GM23338 (cell line): ENCODE data around the gene RUNX1. TPM values are rescaled to one million over a fixed set of nuclear protein-coding genes. Genes with fewer than 3 reads are reported as not detected.
A peak's percentile ranks its signal among the peaks of the same experiment; 100 is the strongest.

Experiments used
- ATAC-seq: fragments of 200-7000 bp; cut with Tn5 transposase; 3 replicates; pipeline ENCODE4 v1.9.1; 2020
- DNase-seq: peaks from one replicate; pipeline ENCODE4 v3.0.0-alpha.2; 2015; ENCODE audit warnings: low spot score
- H2AFZ ChIP-seq: fragments of 200-600 bp; sonication (generic); 2 replicates; pipeline ENCODE4 v1.8.0; 2016; ENCODE audit warnings: antibody characterized with exemption, mild to moderate bottlenecking, moderate library complexity
- H3F3A ChIP-seq: fragments of 200-600 bp; sonication (generic); replicated peaks from 2 replicates; pipeline ENCODE4 v1.8.0; 2017; ENCODE audit warnings: antibody characterized with exemption, mixed run types, low read depth
- H3K27ac ChIP-seq: fragments of 200-600 bp; sonication (generic); 2 replicates; pipeline ENCODE4 v1.6.1; 2016; ENCODE audit warnings: low read depth
- H3K27me3 ChIP-seq: fragments of 200-600 bp; sonication (generic); 2 replicates; pipeline ENCODE4 v1.8.0; 2016; ENCODE audit warnings: mild to moderate bottlenecking, mixed run types, moderate library complexity; ENCODE audit not compliant: insufficient read depth
- H3K36me3 ChIP-seq: fragments of 200-600 bp; sonication (generic); 2 replicates; pipeline ENCODE4 v1.8.0; 2016; ENCODE audit warnings: mild to moderate bottlenecking; ENCODE audit not compliant: insufficient read depth
- H3K4me1 ChIP-seq: fragments of 200-600 bp; sonication (generic); 2 replicates; pipeline ENCODE4 v1.8.0; 2016; ENCODE audit warnings: mild to moderate bottlenecking, moderate library complexity; ENCODE audit not compliant: insufficient read depth
- H3K4me2 ChIP-seq: fragments of 200-600 bp; sonication (generic); 2 replicates; pipeline ENCODE4 v1.7.1; 2017; ENCODE audit warnings: mixed run types
- H3K4me3 ChIP-seq: fragments of 200-600 bp; sonication (generic); 2 replicates; pipeline ENCODE4 v1.6.1; 2016; ENCODE audit warnings: mixed run types
- H3K79me2 ChIP-seq: fragments of 200-600 bp; sonication (generic); replicated peaks from 2 replicates; pipeline ENCODE4 v1.8.0; 2017; ENCODE audit warnings: mild to moderate bottlenecking; ENCODE audit not compliant: insufficient read depth
- H3K9me2 ChIP-seq: fragments of 200-600 bp; sonication (generic); 2 replicates; pipeline ENCODE4 v1.8.0; 2017; ENCODE audit not compliant: insufficient read depth
- H4K20me1 ChIP-seq: fragments of 200-600 bp; sonication (generic); replicated peaks from 2 replicates; pipeline ENCODE4 v1.8.0; 2017; ENCODE audit warnings: mild to moderate bottlenecking; ENCODE audit not compliant: insufficient read depth
- H3K27ac Mint-ChIP-seq: 2 replicates; pipeline ENCODE4 v1.8.0; 2020; ENCODE audit warnings: inconsistent platforms, mild to moderate bottlenecking, moderate library complexity, mixed read lengths
- H3K27me3 Mint-ChIP-seq: 3 replicates; pipeline ENCODE4 v1.8.0; 2022; ENCODE audit warnings: low read depth, mild to moderate bottlenecking, moderate library complexity, mixed read lengths, inconsistent platforms; ENCODE audit not compliant: insufficient read depth, poor library complexity
- H3K36me3 Mint-ChIP-seq: 3 replicates; pipeline ENCODE4 v1.8.0; 2021; ENCODE audit warnings: low read depth, mild to moderate bottlenecking, inconsistent platforms, moderate library complexity, mixed read lengths
- H3K4me1 Mint-ChIP-seq: 3 replicates; pipeline ENCODE4 v1.8.0; 2020; ENCODE audit warnings: mild to moderate bottlenecking, inconsistent platforms, mixed read lengths
- H3K4me3 Mint-ChIP-seq: 3 replicates; pipeline ENCODE4 v1.8.0; 2021; ENCODE audit warnings: moderate library complexity, mild to moderate bottlenecking, inconsistent platforms, mixed read lengths
- H3K9me3 Mint-ChIP-seq: 3 replicates; pipeline ENCODE4 v1.8.0; 2020; ENCODE audit warnings: moderate library complexity, mild to moderate bottlenecking, inconsistent platforms, mixed read lengths
- CREB1 ChIP-seq: fragments of 250-450 bp; sonication (Bioruptor Pico); IDR thresholded peaks from 2 replicates; pipeline ENCODE4 v1.5.0; 2020; ENCODE audit warnings: low read depth, mild to moderate bottlenecking, moderate library complexity
- EZH2 ChIP-seq: fragments of 200-600 bp; sonication (generic); IDR thresholded peaks from one replicate; pipeline ENCODE4 v1.8.0; 2017; ENCODE audit warnings: antibody characterized with exemption, mild to moderate bottlenecking, low read depth; ENCODE audit not compliant: unreplicated experiment
- EZH2phosphoT487 ChIP-seq: fragments of 200-600 bp; sonication (generic); IDR thresholded peaks from one replicate; pipeline ENCODE4 v1.8.1; 2018; ENCODE audit warnings: antibody characterized with exemption; ENCODE audit not compliant: unreplicated experiment
- JUNB ChIP-seq: IDR thresholded peaks from one replicate; pipeline ENCODE4 v1.6.1; 2016; ENCODE audit warnings: antibody characterized with exemption; ENCODE audit not compliant: unreplicated experiment
- NANOG ChIP-seq: IDR thresholded peaks from 2 replicates; pipeline ENCODE4 v1.6.1; 2016; ENCODE audit warnings: antibody characterized with exemption, borderline replicate concordance
- POLR2AphosphoS5 ChIP-seq: IDR thresholded peaks from 2 replicates; pipeline ENCODE4 v1.6.1; 2016; ENCODE audit warnings: antibody characterized with exemption, low read depth
- STAT1 ChIP-seq: IDR thresholded peaks from one replicate; pipeline ENCODE4 v1.6.1; 2016; ENCODE audit warnings: antibody characterized with exemption; ENCODE audit not compliant: unreplicated experiment
- ZNF114 ChIP-seq: fragments of 250-450 bp; sonication (Bioruptor Pico); IDR thresholded peaks from 2 replicates; pipeline ENCODE4 v1.5.0; 2020; ENCODE audit warnings: mild to moderate bottlenecking, moderate library complexity
- ZNF331 ChIP-seq: fragments of 250-450 bp; sonication (Bioruptor Pico); IDR thresholded peaks from 2 replicates; pipeline ENCODE4 v1.5.0; 2020; ENCODE audit warnings: low read depth, mild to moderate bottlenecking, moderate library complexity
- polyA plus RNA-seq: library from polyadenylated mRNA; unstranded; fragments of >200 nt; fragmentation: Nextera tagmentation; extraction: Ambion mirVana; gene quantifications from 2 replicates; pipeline ENCODE4 v1.2.1, GENCODE V29; 2016
- total RNA-seq: library from RNA; depleted of rRNA; stranded (reverse); fragments of >200 nt; shearing (Covaris generic); gene quantifications from 2 replicates; pipeline ENCODE4 v1.2.3, GENCODE V29; 2014
- TF ChIP-seq, protein P1 (sequence below): IDR thresholded peaks from one replicate; pipeline ENCODE4 v1.6.1; 2018; ENCODE audit warnings: antibody characterized with exemption; ENCODE audit not compliant: unreplicated experiment
- TF ChIP-seq, protein P2 (sequence below): IDR thresholded peaks from 2 replicates; pipeline ENCODE4 v1.6.1; 2016; ENCODE audit warnings: antibody characterized with exemption

Gene RUNX1
- total and polyA plus RNA-seq, 2 experiments from 2014 or later = 0.29 to 1.1 TPM

DNA sequence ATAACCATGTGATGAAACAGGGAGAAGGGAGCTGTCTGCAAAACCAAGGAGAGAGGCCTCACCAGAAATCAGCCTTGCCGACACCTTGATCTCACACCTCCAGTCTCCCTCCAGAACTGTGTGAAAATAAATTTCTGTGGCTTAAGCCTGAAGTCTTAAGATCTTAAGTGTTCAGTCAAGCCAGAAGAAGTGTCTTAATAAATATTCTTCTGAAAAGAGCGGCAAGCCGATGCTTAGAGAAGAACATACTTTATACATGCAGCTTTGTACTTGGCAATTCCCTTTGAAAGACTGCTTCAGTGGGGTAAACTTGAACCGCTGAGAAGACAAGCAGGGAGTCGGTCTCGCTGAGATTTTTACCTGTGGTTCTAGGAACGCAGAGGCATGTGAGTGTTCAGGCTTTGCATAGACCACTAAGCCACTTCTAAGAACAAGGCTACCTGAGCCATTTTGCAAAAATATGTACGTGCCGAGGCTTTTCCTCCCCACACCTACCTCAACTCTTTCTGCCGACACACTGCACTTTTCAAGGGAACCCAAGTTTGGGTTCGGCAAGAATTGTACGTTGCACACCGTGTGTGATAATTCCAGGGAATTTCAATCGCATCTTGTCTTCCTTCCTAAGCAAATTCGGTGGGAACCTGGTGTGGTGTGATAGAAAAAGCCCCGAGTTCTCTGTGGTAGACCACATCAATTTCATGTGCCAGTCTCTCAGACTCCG is 3.4 kb downstream of the RUNX1 start:
- Mint-ChIP-seq H3K4me3 (no peak overlapping the region), H3K4me1 (peaks cover 32% of the 10 kb centered on the region), H3K27ac (no peak overlapping the region), H3K27me3 (peaks cover 6% of the 10 kb centered on the region), H3K36me3 (no peaks in the 10 kb centered on the region), H3K9me3 (peaks cover 3% of the 10 kb centered on the region; the same call in 1 of the 3 replicates)
- no peak for DNase-seq
- ATAC-seq = no peak
- no peaks in the 10 kb centered on the region for H3K36me3 ChIP-seq
- no peaks in the 10 kb centered on the region for H3K27me3 ChIP-seq
- no peaks in the 10 kb centered on the region for H3F3A ChIP-seq
- no peak overlapping the region for H3K4me2 ChIP-seq
- no peak overlapping the region for H2AFZ ChIP-seq
- H3K9me2 ChIP-seq = no peaks in the 10 kb centered on the region; the same call in 1 of the 2 replicates
- no peaks in the 10 kb centered on the region for H4K20me1 ChIP-seq
- no peaks in the 10 kb centered on the region for H3K79me2 ChIP-seq
- no peak overlapping the region for H3K27ac ChIP-seq
- H3K4me3 ChIP-seq = no peak overlapping the region
- H3K4me1 ChIP-seq = no peaks in the 10 kb centered on the region; the same call in 1 of the 2 replicates
- TF ChIP-seq POLR2AphosphoS5 = no peak

DNA sequence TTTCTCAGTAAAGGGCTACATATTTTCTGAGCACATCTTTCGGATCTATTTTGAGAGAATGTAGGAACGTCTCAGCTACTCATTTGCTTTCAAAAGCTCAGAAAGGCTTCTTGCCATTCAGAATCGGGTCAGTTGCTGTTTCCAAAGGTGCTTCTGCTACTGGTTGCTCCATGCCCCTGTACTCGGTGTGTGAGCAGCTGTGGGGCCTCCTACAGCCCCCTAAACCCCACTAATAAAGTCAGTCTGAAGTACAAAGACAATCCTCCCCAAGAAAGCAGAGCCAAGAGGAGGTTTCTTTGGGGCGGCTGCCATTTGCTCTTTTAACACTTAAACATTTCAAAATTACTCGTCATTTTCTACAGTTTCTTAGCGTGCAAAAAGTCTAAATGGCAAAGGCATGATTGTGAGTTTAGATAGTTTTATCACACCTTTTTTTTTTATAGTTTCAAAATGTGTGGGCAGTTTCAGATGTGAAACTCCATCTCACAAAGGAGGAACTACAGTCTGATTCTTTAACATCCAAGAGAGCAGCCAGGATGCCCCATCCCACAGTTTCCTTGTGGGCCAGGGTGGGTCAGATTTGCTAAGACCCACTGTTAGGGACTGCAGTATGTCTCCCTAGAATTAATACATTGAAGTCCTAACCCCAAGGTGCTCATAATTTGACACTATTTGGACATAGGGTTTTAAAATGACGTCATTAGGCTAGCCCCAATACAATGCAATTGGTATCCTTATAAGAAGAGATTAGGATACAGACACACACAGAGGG is 4.1 kb downstream of the RUNX1 start:
- Histone ChIP-seq H3K36me3 (no peaks in the 10 kb centered on the region), H3K4me1 (no peaks in the 10 kb centered on the region; the same call in 1 of the 2 replicates), H3F3A (no peaks in the 10 kb centered on the region), H3K4me2 (no peak overlapping the region), H3K27ac (no peak overlapping the region), H3K79me2 (no peaks in the 10 kb centered on the region), H3K27me3 (no peaks in the 10 kb centered on the region), H4K20me1 (no peaks in the 10 kb centered on the region), H2AFZ (no peak overlapping the region), H3K9me2 (no peaks in the 10 kb centered on the region; the same call in 1 of the 2 replicates), H3K4me3 (no peak overlapping the region)
- H3K9me3 Mint-ChIP-seq = peaks cover 3% of the 10 kb centered on the region; the same call in 1 of the 3 replicates
- TF ChIP-seq NANOG (no peak), ZNF114 (CRISPR knock-in tag) (no peak), STAT1 (no peak)
- H3K27ac Mint-ChIP-seq = no peak overlapping the region
- H3K4me3 Mint-ChIP-seq = no peak overlapping the region
- DNase-seq (no peak), ATAC-seq (no peak)
- H3K4me1 Mint-ChIP-seq = peaks cover 32% of the 10 kb centered on the region
- no peaks in the 10 kb centered on the region for H3K36me3 Mint-ChIP-seq
- H3K27me3 Mint-ChIP-seq = peaks cover 6% of the 10 kb centered on the region

DNA sequence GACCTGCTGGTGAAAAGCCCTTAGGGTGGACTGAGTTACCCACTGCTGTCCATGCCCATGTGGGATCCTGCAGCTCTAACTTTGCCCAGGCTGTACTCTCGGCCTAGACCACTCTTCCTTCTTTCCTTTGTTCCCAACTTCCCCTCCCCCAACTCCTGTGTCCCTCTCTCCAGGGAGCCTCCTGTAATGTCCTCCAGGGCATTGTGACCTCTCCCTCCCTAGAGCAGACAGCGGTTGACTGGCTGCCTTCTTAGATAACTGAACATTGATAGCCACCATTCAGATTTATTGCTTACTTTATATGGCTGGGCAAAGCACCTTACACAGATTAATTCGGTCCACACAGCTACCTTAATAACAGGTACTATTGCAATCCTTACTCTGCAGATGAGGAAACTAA is 5.0 kb downstream of the RUNX1 start:
- H3K27me3 Mint-ChIP-seq = peaks cover 6% of the 10 kb centered on the region
- no peaks in the 10 kb centered on the region for H3K27me3 ChIP-seq
- no peak for TF ChIP-seq STAT1
- TF ChIP-seq EZH2 = no peak
- no peak for TF ChIP-seq ZNF331
- TF ChIP-seq, protein P1, sequence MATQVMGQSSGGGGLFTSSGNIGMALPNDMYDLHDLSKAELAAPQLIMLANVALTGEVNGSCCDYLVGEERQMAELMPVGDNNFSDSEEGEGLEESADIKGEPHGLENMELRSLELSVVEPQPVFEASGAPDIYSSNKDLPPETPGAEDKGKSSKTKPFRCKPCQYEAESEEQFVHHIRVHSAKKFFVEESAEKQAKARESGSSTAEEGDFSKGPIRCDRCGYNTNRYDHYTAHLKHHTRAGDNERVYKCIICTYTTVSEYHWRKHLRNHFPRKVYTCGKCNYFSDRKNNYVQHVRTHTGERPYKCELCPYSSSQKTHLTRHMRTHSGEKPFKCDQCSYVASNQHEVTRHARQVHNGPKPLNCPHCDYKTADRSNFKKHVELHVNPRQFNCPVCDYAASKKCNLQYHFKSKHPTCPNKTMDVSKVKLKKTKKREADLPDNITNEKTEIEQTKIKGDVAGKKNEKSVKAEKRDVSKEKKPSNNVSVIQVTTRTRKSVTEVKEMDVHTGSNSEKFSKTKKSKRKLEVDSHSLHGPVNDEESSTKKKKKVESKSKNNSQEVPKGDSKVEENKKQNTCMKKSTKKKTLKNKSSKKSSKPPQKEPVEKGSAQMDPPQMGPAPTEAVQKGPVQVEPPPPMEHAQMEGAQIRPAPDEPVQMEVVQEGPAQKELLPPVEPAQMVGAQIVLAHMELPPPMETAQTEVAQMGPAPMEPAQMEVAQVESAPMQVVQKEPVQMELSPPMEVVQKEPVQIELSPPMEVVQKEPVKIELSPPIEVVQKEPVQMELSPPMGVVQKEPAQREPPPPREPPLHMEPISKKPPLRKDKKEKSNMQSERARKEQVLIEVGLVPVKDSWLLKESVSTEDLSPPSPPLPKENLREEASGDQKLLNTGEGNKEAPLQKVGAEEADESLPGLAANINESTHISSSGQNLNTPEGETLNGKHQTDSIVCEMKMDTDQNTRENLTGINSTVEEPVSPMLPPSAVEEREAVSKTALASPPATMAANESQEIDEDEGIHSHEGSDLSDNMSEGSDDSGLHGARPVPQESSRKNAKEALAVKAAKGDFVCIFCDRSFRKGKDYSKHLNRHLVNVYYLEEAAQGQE = no peak
- no peak for TF ChIP-seq ZNF114 (CRISPR knock-in tag)
- TF ChIP-seq POLR2AphosphoS5 = no peak
- TF ChIP-seq NANOG = no peak
- no peak for TF ChIP-seq JUNB
- no peak for TF ChIP-seq CREB1
- no peak for TF ChIP-seq EZH2phosphoT487
- TF ChIP-seq, protein P2, sequence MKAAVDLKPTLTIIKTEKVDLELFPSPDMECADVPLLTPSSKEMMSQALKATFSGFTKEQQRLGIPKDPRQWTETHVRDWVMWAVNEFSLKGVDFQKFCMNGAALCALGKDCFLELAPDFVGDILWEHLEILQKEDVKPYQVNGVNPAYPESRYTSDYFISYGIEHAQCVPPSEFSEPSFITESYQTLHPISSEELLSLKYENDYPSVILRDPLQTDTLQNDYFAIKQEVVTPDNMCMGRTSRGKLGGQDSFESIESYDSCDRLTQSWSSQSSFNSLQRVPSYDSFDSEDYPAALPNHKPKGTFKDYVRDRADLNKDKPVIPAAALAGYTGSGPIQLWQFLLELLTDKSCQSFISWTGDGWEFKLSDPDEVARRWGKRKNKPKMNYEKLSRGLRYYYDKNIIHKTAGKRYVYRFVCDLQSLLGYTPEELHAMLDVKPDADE = no peak

More for the DNA sequence above, 5.0 kb downstream of the RUNX1 start:
- no peak overlapping the region for H3K27ac ChIP-seq
- Mint-ChIP-seq H3K4me3 (no peak overlapping the region), H3K27ac (no peak overlapping the region), H3K4me1 (peaks cover 32% of the 10 kb centered on the region), H3K36me3 (no peaks in the 10 kb centered on the region), H3K9me3 (peaks cover 3% of the 10 kb centered on the region; the same call in 1 of the 3 replicates)
- H3F3A ChIP-seq = no peaks in the 10 kb centered on the region
- DNase-seq (no peak), ATAC-seq (no peak)
- no peaks in the 10 kb centered on the region for H3K36me3 ChIP-seq
- H2AFZ ChIP-seq = peak overlapping the region; percentile 50; the same call in 1 of the 2 replicates
- no peaks in the 10 kb centered on the region for H4K20me1 ChIP-seq
- H3K4me1 ChIP-seq = no peaks in the 10 kb centered on the region; the same call in 1 of the 2 replicates
- no peaks in the 10 kb centered on the region; the same call in 1 of the 2 replicates for H3K9me2 ChIP-seq
- H3K79me2 ChIP-seq = no peaks in the 10 kb centered on the region
- H3K4me2 ChIP-seq = no peak overlapping the region
- no peak overlapping the region for H3K4me3 ChIP-seq
